Stimulated activated naive CD4-positive, alpha-beta T cell (primary cell): ENCODE measurements around the gene SP5.
"Not testable (repeated sequence)": the region's sequence is repeated elsewhere in the genome, so short reads cannot be mapped to it uniquely, and the experiment has no call there.

ENCODE experiments used
- DNase-seq, 6 experiments: peaks; one replicate each; lab custom pipeline; 2025; lab: John Stamatoyannopoulos, UW

Gene SP5

DNA sequence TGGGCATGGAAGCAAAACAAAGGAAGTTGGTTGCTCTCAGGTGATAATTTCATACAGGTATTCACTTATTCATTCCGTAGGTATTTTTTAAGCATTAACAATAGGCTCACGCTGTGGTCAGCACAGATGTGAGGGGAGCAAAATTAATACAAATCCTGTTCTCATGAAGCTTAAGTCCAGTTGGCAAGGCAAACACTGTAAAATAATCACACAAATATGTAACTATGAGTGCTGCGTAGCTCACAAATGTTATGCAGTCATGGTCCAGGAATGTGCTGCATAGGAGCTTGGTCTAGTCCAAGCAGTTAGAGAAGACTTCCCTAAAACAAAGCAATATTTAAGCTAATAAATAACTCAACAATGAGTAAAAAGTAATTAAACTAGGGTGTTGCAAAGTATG lies 23.9 kb downstream of the SP5 start:
- no peak for DNase-seq

DNA sequence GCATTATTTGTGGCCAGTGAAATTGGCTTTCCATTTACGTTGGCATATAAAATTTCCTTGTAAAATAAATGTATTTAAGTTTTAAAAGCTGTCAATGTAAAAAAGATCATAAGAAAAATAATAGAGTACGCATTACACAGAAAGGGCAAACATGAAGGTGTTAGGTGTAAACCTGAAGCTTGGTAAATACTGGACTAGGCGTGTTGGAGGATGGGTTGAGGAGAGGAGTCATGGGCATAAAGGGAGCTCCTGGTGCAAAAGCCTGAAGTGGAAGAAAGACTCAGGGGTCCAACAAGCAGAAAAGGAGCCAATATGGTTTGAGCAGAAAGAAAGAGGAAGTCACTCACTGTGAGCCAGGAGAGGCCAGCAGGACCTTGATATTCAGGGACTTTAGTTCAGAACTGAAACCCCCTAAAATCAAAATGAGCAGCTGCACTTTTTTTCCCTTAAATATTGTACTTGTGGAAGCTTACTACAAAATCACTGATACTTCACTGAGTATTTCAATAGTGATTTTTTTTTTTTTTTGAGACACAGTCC lies 24.4 kb downstream of the SP5 start:
- no peak for DNase-seq

DNA sequence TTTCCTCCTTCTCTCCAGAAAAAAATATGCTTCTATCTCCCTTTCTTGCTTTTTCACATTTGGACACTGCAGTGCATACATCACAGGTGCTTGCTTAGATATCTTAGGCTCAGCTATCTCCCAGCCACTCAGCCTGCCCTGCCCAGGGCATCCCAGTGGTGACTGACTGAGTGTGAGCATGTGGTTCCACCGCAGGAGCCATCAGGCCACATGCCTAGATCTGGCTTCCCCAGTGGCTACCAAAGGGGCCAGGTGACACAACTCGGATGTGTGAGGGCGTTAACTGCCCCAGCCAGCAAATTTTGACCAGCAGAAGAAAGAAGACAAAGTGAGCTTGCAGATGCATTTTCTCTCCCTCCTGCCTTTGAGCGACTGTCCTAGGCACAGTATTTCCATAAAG lies 25.5 kb downstream of the SP5 start:
- DNase-seq, result no peak

DNA sequence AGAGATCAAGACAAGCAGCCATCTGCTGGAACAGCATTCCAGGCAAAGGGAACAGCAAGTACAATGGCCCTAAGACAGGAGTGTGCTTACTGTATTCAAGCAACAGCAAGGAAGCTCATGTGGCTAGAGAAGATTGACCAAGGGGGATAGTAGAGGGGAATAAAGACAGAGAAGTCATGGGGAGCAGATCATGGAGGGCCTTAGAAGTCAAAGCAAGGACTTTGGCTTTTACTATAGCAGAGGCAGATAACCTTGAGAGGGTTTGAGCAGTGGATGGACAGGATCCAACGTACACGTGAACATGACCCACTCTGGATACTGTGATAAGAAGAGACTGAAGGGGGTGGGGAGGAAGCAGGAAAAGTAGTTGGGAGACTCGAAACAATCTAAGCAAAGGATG lies 26.9 kb downstream of the SP5 start:
- no peak for DNase-seq

DNA sequence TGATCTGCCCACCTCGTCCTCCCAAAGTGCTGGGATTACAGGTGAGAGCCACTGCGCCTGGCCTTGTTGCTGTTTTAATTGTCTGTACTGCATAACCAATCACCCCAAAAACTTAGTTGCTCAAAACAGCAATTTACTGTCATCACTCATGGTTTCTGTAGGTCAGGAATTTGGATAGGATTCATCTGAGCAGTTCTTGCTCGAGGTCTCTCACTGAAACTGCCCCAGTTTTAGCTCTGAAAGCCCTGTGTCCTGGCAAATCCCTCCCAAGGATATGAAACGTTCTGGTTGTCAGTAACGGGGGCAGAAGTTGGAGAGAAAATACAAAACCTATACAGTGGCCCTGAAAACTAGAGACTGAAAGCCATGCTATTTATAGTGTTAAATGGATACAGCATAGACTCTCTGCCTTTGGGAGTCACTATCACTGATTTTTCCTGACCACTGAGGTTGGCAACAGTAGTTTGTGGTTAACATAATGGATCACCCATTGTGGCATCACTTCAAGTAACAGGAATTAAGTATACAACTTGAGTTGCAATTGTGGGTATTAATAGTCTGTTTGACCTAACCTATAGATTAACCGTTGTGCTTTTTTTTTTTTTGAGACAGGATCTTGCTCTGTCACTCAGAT lies 27.9 kb downstream of the SP5 start:
- no peak for DNase-seq

DNA sequence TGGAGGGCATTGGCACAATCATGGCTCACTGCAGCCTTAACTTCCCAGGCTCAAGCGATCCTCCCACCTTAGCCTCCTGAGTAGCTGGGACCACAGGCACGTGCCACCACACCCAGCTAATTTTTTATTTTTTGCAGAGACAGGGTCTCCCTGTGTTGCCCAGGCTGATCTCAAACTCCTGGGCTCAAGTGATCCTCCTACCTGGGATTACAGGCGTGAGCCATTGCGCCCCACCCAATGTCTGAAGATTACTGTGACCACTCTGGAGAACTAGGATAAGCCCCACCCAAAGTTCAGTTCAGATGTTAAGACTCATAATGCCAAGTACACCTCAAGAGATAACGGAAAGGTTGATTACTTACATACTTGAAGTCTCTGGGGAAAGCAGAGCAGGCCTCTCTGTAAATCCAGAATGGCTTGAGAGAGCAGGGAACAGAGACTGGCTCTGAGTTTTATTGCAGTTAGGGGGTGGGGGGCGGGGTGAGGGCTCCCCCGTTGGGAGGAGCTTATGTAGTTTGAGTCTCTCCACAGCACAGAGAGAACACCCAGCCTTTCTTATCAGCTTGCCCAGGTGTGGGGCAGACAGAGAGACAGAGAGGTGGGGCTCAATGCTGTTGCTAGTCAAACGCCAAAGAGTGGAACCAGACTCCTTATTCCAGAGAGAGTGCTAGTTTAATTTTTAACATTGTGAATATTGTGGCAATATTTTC lies 28.5 kb downstream of the SP5 start:
- no peak for DNase-seq

DNA sequence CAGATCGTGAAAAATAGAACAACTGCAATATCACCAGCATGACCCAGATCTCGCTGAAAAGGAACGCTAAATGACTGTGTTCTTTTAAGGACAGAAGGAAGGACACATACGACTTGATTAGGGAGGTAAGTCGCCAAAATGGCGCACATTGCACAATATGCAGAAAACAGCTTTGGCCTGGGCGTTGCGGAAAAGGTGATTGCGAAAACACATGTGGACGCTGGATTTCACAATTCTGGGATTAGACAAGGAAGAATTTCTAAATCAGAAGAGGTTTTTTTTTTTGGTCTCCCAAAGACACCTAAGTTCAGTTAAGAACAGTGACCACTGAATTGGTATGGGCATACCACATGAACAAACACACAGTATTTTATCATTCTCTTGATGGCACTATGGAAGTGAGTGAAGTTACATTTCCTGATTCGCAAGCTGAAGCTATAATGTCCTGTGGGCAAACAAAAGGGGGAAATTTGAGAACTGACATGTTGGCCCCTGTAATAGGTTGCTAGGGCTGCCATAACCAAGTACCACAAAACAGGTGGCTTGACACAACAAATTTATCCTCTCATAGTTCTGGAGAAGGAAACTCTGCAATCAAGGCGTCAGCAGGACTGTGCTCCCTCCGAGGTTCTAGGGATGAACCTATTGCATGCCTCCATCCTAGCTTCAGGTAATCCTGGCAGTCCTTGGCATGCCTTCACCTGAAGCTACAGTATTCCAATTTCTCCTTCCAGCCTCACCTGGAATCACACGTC lies 29.3 kb downstream of the SP5 start:
- no peak for DNase-seq

DNA sequence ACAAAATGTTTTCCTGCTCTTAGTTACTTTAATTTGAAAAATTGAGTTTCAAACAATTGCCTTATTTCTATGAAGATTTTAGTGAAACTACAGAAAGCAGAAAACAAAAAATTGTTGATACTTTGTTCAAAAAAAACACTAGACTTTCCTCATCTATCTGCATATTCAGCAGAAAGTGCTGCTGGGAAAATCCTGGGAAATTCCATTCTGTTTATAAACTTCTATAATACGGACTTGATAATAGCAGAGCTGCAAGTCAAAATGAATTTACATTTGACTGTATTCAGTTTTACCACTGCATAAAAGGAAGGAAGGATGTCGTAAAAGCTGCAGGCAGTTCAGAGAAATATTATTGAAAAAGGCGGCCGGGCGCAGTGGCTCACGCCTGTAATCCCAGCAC lies 30.2 kb downstream of the SP5 start:
- no peak for DNase-seq

DNA sequence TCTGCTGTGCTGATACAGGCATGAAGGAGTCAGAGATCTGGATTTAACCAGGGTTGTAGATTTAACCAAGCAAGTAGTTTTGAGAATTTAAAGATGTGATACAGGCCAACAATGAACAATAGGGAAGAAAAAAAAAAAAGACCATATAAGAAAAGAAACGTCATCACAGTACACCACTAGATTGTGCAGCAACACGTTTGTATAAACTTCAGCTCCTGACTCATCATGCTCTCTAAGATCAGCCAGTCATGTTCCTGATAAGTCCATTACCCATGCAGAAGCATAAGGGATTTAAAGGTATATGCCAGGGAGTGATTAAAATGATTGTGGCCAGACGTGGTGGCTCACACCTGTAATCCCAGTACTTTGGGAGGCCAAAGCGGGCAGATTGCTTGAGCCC lies 32.8 kb downstream of the SP5 start:
- DNase-seq, result no peak

DNA sequence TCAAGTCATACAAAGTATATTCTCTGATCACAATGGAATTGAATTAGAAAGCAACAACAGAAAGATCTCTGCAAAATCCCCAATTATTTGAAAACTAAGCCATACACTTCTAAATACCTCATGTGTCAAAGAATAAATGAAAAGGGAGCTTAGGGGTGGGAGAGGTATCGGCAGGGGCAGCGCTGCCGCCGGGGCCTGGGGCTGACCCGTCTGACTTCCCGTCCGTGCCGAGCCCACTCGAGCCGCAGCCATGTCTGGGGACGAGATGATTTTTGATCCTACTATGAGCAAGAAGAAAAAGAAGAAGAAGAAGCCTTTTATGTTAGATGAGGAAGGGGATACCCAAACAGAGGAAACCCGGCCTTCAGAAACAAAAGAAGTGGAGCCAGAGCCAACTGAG lies 36.4 kb downstream of the SP5 start:
- not testable (repeated sequence) for DNase-seq

DNA sequence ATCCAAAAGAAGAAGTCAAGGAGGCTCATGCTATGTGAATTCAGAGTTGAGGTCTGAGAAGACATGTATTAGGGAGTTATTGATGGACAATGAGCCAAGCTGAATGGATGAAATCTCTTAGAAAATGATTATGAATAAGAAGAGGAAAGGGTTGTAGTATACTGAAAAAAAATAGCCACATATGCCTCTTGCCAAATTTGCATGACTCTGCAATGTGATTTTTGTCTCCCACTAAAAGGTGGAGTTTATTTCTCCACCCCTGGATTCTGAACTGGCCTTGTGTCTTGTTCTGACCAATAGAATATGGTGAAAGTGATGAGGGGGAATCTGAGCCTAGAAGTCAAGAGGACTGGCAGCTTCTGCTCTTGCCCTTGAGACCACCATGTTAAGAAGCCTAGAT lies 46.4 kb downstream of the SP5 start:
- no peak for DNase-seq

DNA sequence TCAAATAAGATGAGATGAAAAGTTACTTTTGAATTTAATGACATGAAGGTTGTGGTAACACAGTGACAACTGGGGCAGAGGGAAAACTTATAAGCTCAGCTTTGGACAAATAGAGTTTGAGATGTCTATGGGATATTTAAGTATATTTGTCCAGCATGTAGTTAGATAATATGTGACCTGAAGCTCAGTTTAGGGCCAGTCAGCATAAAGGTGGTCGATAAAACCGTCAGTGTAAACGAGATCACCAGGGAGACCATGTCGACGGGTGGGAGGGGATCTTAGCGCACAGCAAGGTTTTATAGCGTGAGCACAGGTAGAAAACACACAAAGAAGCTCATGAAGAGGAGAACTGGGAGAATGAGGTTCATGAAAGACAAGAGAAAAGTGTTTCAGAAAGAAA lies 47.6 kb downstream of the SP5 start:
- no peak for DNase-seq

DNA sequence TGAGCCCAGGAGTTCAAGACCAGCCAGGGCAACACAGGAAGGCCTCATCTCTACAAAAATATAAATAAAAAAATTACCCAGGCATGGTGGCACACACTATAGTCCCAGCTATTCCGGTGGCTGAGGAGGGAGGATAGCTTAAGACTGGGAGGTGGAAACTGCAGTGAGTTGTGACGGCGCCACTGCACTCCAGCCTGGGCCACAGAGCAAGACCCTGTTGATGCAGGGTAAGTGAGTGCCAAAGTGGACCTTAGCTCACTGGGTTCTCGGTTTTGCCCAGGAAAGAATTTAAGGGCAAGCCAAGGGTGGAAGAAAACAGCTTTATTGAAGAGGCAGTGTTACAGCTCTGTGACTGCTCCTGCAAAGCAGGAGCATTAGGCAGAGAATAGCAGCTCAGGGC lies 48.1 kb downstream of the SP5 start:
- no peak for DNase-seq

DNA sequence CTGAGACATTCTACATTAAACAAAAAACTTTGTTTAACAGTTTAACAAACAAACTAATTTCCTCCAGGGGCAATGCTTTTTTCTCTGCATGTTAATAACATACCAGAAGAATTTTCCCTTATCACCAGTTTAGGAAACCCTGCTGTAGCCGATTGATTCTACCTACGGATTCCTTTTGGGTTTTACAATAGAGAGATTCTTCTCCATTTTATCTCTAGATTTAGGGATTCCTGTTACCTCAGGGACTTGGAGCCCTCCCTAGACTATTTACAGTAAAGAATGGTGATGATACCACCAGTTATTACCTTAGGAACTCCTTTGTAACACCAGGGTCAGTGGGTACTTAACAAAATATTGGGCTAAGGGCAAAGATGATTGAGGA lies 49.7 kb downstream of the SP5 start:
- DNase-seq, result no peak

DNA sequence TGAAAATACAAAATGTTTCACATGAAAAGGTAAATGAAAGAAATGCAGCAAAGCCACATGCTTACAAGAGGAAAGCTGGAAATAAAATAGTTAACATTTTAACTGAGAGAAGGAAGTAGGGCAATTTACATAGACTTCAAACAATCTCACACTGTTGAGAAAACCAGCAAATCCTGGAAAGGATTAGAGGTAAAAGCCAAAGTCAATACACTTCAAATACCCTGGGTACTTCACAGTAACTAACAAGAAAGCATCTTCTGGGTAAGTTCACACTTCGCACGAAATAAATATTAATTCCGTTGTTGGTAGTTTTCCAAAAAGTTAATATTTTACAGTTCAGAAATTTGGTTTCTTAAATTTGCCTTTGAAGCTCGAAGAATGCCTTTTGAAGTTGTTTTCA lies 51.6 kb downstream of the SP5 start:
- DNase-seq, result no peak
